ENCODE measurements around the gene FN3KRP. TPM values are rescaled to one million over a fixed set of nuclear protein-coding genes. Genes with fewer than 3 reads are reported as not detected.

Gene FN3KRP
- total and polyA plus RNA-seq, 2 experiments from 2014 or later = 18.6 to 38.7 TPM

- no peaks in the 10 kb centered on the region for H3K9me3 ChIP-seq (ENCODE audit: low read depth)
- no peak overlapping the region for H3K27ac ChIP-seq
- H3K27me3 ChIP-seq = peaks cover 17% of the 10 kb centered on the region
- no peak overlapping the region for H3K4me3 ChIP-seq
- no peak for TF ChIP-seq CTCF (IDR thresholded peaks at IDR 0.05; ENCODE audit: low read depth, low read length)
- no peaks in the 10 kb centered on the region for H3K36me3 ChIP-seq
- no peaks in the 10 kb centered on the region for H3K4me1 ChIP-seq (ENCODE audit: low read depth)
- DNase-seq (ENCODE audit: low read depth in 1 of 2, low spot score in 1 of 2) = no peak
Measured at GRCh38 chr17:82702231-82702927, 14.1 kb upstream of the FN3KRP start.

GRCh38 chr17:82703036-82703745 lies 13.3 kb upstream of the FN3KRP start:
- Histone ChIP-seq H3K27ac (no peak overlapping the region), H3K4me1 (ENCODE audit: low read depth) (no peaks in the 10 kb centered on the region)
- TF ChIP-seq CTCF (IDR thresholded peaks at IDR 0.05; ENCODE audit: low read depth, low read length) = no peak

DNA sequence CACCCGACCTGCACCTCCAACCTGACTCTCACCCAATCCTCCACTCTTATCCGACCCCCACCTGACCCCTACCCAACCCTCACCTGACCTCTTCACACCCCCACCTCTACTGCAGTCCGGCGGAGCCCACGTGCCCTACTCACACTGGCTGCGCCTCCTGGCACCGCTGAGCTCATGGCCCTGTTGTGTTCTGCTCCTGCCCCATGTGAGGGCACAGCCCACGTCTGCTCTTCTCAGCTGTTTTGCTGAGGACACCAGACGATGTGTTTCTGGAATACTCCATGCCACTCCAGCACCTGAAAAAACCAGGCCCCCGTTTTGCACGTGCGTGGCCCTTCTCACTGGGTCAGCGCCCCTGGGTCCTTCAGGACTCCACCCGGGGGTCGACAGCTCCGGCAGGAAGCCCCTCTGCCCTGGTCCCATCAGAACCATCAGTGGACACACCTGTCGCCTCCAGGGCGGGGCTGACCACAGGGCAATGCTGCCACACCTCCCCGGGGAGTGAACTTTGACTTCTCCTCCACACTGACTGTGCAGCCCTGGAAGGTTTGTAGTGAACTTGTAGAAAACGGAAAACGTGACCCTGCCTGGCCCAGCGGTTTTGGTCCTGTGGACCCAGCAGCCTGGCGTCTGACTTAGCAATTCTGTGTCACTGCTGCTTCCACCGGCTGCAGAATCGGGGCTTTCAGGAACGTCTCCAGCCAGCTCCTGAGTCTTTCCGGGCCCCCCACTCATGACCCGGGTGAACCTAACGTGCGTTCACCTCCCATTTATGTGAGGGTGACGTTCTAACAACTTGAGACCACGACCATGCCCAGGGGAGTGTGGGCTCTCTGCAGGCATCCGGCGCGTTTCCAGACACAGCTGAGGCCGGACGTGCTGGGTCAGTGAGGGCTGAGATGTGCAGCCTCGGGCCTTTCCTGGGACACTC lies 12.3 kb upstream of the FN3KRP start:
- TF ChIP-seq CTCF (IDR thresholded peaks at IDR 0.05; ENCODE audit: low read depth, low read length) = no peak
- H3K27ac ChIP-seq = no peak overlapping the region

More at GRCh38 chr17:82703036-82703745, 13.3 kb upstream of the FN3KRP start:
- H3K9me3 ChIP-seq (ENCODE audit: low read depth) = no peaks in the 10 kb centered on the region
- no peaks in the 10 kb centered on the region for H3K36me3 ChIP-seq
- no peak overlapping the region for H3K4me3 ChIP-seq
- no peak for DNase-seq (ENCODE audit: low read depth in 1 of 2, low spot score in 1 of 2)
- H3K27me3 ChIP-seq = peaks cover 10% of the 10 kb centered on the region

DNA sequence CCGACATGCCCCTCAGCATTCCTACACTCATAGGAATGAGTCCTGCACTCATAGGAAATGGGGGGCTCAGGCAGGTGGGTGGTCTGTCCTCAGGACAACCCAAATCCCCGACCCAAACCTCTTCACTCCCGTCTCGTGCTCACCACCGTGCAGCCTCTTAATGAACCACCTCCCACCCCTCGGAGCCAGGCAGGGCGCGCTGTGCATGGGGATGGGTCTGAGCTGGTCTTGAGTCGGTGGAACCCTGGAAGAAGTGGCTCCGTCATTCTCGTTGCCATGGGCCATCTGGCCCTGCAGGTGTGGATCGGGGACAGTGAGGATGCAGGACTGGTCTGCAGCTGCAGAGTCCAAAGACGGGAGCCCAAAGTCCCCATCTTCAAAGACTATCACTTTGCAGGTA lies 11.6 kb upstream of the FN3KRP start:
- Histone ChIP-seq H3K9me3 (ENCODE audit: low read depth) (no peaks in the 10 kb centered on the region), H3K27ac (no peak overlapping the region), H3K27me3 (peaks cover 4% of the 10 kb centered on the region), H3K4me1 (ENCODE audit: low read depth) (no peaks in the 10 kb centered on the region), H3K4me3 (no peak overlapping the region), H3K36me3 (no peaks in the 10 kb centered on the region)
- DNase-seq (ENCODE audit: low read depth in 1 of 2, low spot score in 1 of 2) = no peak
- TF ChIP-seq CTCF (IDR thresholded peaks at IDR 0.05; ENCODE audit: low read depth, low read length) = no peak

More for the DNA sequence above, 12.3 kb upstream of the FN3KRP start:
- DNase-seq (ENCODE audit: low read depth in 1 of 2, low spot score in 1 of 2) = no peak
- H3K9me3 ChIP-seq (ENCODE audit: low read depth) = no peaks in the 10 kb centered on the region
- H3K4me3 ChIP-seq = no peak overlapping the region
- H3K36me3 ChIP-seq = no peaks in the 10 kb centered on the region
- no peaks in the 10 kb centered on the region for H3K4me1 ChIP-seq (ENCODE audit: low read depth)
- peaks cover 10% of the 10 kb centered on the region for H3K27me3 ChIP-seq

DNA sequence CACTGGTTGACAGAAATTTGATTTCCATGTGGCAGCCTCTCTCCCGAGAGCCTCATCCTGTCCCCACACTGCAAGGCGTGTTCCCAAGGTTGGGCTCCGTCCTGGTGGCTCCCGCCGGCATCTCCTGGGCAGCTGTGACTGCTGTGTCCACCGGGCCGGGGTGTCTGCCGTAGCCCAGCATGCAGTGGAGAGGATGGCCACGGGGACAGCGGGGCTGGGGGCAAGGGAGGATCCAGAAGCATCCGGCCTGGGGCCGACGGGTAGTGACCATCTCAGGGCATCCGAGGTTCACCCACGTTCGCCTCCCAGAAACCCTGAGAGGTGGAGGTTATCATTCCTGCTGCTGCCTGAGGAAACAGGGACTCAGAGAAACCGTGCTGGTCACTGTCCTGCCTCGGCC lies 10.8 kb upstream of the FN3KRP start:
- no peak for DNase-seq (ENCODE audit: low read depth in 1 of 2, low spot score in 1 of 2)
- no peaks in the 10 kb centered on the region for H3K36me3 ChIP-seq
- no peak for TF ChIP-seq CTCF (IDR thresholded peaks at IDR 0.05; ENCODE audit: low read depth, low read length)
- H3K4me1 ChIP-seq (ENCODE audit: low read depth) = no peaks in the 10 kb centered on the region
- H3K27me3 ChIP-seq = no peaks in the 10 kb centered on the region
- H3K4me3 ChIP-seq = no peak overlapping the region
- no peak overlapping the region for H3K27ac ChIP-seq
- H3K9me3 ChIP-seq (ENCODE audit: low read depth) = no peaks in the 10 kb centered on the region
